ENCODE results near the gene JADE2. TPM values are rescaled to one million over a fixed set of nuclear protein-coding genes. Genes with fewer than 3 reads are reported as not detected.
A peak's percentile ranks its signal among the peaks of the same experiment; 100 is the strongest.

Gene JADE2
- total RNA-seq, 2 experiments from 2014 or later: 120 to 124 TPM

DNA sequence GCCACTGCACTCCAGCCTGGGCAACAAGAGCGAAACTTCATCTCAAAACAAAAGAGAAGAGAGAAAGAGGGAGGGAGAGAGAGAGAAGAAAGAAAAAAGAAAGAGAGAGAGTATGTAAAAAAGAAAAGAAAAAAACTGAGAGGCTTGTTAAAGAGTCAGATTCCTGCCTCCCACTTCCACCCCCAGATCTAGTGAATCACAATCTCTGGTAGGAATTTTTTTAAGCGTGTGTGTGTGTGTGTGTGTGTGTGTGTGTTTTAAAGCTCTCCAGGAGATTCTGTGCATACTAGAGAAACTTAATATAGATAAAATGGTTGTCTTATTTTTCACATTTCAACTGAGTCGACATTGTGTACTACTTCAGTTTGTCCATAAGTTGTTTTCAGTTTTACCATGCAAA lies 75.1 kb downstream of the JADE2 start:
- no peaks in the 10 kb centered on the region for H3K4me1 ChIP-seq (ENCODE audit: insufficient read depth, low read length)
- no peaks in the 10 kb centered on the region for H3K27me3 ChIP-seq (ENCODE audit: control insufficient read depth in 1 of 2, insufficient read depth in 2 of 2, low read length in 2 of 2)
- Mint-ChIP-seq H3K4me1 (ENCODE audit: low read depth) (no peaks in the 10 kb centered on the region), H3K27me3 (no peaks in the 10 kb centered on the region), H3K9me3 (no peaks in the 10 kb centered on the region), H3K4me3 (no peak overlapping the region), H3K36me3 (ENCODE audit: low read depth) (peaks cover 31% of the 10 kb centered on the region), H3K27ac (no peak overlapping the region)
- POLR2A ChIA-PET: no interaction called here
- no peak for DNase-seq
- H3K36me3 ChIP-seq (ENCODE audit: insufficient read depth, low read length): peaks cover 22% of the 10 kb centered on the region
- H3K9me3 ChIP-seq (ENCODE audit: control insufficient read depth in 1 of 2, insufficient read depth in 1 of 2, low read length in 2 of 2): no peaks in the 10 kb centered on the region
- intact Hi-C loops (cut with DNase I, micrococcal nuclease): no loop called here
- ATAC-seq (ENCODE audit: poor library complexity): no peak
- TF ChIP-seq, protein P1, sequence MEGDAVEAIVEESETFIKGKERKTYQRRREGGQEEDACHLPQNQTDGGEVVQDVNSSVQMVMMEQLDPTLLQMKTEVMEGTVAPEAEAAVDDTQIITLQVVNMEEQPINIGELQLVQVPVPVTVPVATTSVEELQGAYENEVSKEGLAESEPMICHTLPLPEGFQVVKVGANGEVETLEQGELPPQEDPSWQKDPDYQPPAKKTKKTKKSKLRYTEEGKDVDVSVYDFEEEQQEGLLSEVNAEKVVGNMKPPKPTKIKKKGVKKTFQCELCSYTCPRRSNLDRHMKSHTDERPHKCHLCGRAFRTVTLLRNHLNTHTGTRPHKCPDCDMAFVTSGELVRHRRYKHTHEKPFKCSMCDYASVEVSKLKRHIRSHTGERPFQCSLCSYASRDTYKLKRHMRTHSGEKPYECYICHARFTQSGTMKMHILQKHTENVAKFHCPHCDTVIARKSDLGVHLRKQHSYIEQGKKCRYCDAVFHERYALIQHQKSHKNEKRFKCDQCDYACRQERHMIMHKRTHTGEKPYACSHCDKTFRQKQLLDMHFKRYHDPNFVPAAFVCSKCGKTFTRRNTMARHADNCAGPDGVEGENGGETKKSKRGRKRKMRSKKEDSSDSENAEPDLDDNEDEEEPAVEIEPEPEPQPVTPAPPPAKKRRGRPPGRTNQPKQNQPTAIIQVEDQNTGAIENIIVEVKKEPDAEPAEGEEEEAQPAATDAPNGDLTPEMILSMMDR (IDR thresholded peaks at IDR 0.05): no peak
- CTCF ChIA-PET: no interaction called here
- no peak overlapping the region for H3K4me3 ChIP-seq (ENCODE audit: low read length)
- no peak overlapping the region for H3K27ac ChIP-seq (ENCODE audit: low read depth in 1 of 2, low read length in 2 of 2)

DNA sequence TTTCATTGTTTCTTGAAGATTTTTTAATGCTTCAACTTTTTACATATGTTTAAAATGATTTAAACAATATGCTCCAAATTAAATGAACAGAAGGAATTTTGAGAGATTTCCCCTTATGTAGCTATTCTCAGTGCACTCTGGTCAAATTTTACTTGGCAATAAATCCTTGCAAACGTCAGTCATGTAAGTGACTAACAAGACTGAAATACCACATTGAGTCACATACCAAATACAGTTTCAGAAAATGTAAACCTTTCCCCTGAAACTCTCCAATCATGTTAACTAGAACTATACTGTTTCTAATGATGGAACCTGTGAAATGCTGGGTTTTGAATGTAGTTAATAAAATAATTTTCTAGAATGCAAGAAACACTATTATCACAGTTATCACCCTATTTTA lies 77.6 kb downstream of the JADE2 start:
- no peak for DNase-seq
- Mint-ChIP-seq H3K27me3 (no peaks in the 10 kb centered on the region), H3K27ac (no peak overlapping the region), H3K9me3 (no peaks in the 10 kb centered on the region), H3K4me1 (ENCODE audit: low read depth) (no peaks in the 10 kb centered on the region), H3K36me3 (ENCODE audit: low read depth) (peaks cover 53% of the 10 kb centered on the region), H3K4me3 (no peak overlapping the region)
- H3K9me3 ChIP-seq (ENCODE audit: control insufficient read depth in 1 of 2, insufficient read depth in 1 of 2, low read length in 2 of 2): no peaks in the 10 kb centered on the region
- TF ChIP-seq, protein P1 (IDR thresholded peaks at IDR 0.05): no peak
- H3K27ac ChIP-seq (ENCODE audit: low read depth in 1 of 2, low read length in 2 of 2): no peak overlapping the region
- ChIA-PET POLR2A (no interaction called here), CTCF (no interaction called here)
- intact Hi-C loops (cut with DNase I, micrococcal nuclease): no loop called here
- H3K4me3 ChIP-seq (ENCODE audit: low read length): no peak overlapping the region
- no peak for ATAC-seq (ENCODE audit: poor library complexity)
- no peaks in the 10 kb centered on the region for H3K4me1 ChIP-seq (ENCODE audit: insufficient read depth, low read length)
- no peaks in the 10 kb centered on the region for H3K27me3 ChIP-seq (ENCODE audit: control insufficient read depth in 1 of 2, insufficient read depth in 2 of 2, low read length in 2 of 2)
- H3K36me3 ChIP-seq (ENCODE audit: insufficient read depth, low read length): peaks cover 44% of the 10 kb centered on the region

DNA sequence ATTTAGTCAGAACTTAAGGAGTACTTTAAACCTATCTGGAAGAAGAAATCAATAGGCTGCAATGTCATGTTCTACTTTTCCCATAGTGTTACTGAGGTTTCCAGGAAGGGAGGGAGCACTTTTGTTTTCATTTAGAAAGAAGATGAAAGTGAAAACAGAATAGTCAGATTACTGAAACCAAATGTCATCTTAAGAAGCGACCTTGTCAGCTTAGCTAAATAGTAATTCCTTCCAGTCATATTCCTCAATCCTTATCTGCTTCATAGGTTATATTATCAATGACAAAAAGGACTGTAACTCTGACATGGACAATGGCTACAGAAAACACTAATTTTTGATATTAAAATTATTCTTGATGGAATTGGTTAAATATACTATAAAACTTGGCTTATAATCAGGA lies 79.4 kb downstream of the JADE2 start:
- H3K27ac Mint-ChIP-seq: no peak overlapping the region
- ATAC-seq (ENCODE audit: poor library complexity): no peak
- TF ChIP-seq, protein P1 (IDR thresholded peaks at IDR 0.05): no peak
- H3K4me1 Mint-ChIP-seq (ENCODE audit: low read depth): peaks cover 11% of the 10 kb centered on the region
- no peaks in the 10 kb centered on the region for H3K9me3 Mint-ChIP-seq
- POLR2A ChIA-PET: no interaction called here
- DNase-seq: peak in 1 of 14 experiments; percentile 16
- H3K36me3 ChIP-seq (ENCODE audit: insufficient read depth, low read length): peaks cover 61% of the 10 kb centered on the region
- H3K4me1 ChIP-seq (ENCODE audit: insufficient read depth, low read length): peaks cover 5% of the 10 kb centered on the region
- H3K36me3 Mint-ChIP-seq (ENCODE audit: low read depth): peaks cover 71% of the 10 kb centered on the region
- CTCF ChIA-PET: interaction anchor here (0.9 kb wide), 1 partner anchor 50 kb away, joined by 3 read pairs; no protein-coding TSS in a partner anchor
- H3K4me3 ChIP-seq (ENCODE audit: low read length): no peak overlapping the region
- H3K4me3 Mint-ChIP-seq: no peak overlapping the region
- H3K27me3 Mint-ChIP-seq: no peaks in the 10 kb centered on the region
- H3K9me3 ChIP-seq (ENCODE audit: control insufficient read depth in 1 of 2, insufficient read depth in 1 of 2, low read length in 2 of 2): no peaks in the 10 kb centered on the region
- H3K27me3 ChIP-seq (ENCODE audit: control insufficient read depth in 1 of 2, insufficient read depth in 2 of 2, low read length in 2 of 2): no peaks in the 10 kb centered on the region
- intact Hi-C loops (cut with DNase I, micrococcal nuclease): no loop called here
- no peak overlapping the region for H3K27ac ChIP-seq (ENCODE audit: low read depth in 1 of 2, low read length in 2 of 2)
